H54 (cell line): ENCODE measurements around the gene SEPTIN5.
A peak's percentile ranks its signal among the peaks of the same experiment; 100 is the strongest.
"Not testable (repeated sequence)": the region's sequence is repeated elsewhere in the genome, so short reads cannot be mapped to it uniquely, and the experiment has no call there.

Experiments
- DNase-seq: peaks from one replicate; pipeline ENCODE4 v3.0.0; 2011; ENCODE audit warnings: low spot score, mixed read lengths; ENCODE audit not compliant: insufficient read length
- FAIRE-seq: peaks from 3 replicates; lab custom pipeline; 2011; peaks lifted over from hg19 to GRCh38; lab: Jason Lieb, UNC
- POLR2A ChIP-seq: IDR thresholded peaks from 2 replicates; pipeline ENCODE4 v1.6.1; 2011; ENCODE audit warnings: low read depth, mild to moderate bottlenecking, low read length

SEPTIN5 gene

DNA sequence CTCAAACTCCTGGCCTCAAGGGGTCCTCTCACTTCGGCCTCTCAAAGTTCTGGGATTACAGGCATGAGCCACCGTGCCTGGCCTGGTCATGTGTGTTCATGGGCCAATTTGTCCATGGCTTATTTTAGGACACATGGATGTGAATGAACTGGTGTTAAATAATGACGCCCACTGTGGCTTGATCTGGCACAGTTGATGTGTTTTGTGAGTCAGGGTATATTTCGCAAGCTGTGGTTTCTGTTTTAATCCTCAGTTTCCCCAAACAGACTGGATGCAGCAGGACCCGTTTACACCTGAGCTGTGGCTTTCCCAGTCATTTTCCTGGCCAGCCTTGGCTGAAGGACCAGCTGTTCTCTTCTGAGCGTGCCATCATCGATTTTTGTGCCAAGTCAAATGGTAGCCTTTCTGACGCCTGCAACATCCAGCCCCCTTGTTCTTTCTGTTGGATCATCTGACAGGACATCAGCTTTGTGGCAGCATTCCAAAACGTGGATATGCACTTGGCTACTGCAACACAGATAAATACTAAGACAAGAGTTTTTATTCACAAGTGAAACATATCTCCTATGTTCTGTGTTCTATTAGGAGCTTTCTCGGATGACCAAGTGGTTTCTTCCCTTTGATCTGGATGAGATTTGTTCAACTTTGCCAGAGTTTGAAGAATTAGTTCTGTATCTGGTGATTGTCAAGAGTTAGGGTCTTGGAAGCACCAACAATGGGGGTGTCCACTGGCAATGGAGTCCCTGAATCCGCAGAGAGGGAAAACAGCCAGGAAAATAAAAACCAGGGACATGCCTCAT is 40.0 kb upstream of the SEPTIN5 start:
- TF ChIP-seq POLR2A, result no peak
- DNase-seq, result no peak
- no peak for FAIRE-seq

DNA sequence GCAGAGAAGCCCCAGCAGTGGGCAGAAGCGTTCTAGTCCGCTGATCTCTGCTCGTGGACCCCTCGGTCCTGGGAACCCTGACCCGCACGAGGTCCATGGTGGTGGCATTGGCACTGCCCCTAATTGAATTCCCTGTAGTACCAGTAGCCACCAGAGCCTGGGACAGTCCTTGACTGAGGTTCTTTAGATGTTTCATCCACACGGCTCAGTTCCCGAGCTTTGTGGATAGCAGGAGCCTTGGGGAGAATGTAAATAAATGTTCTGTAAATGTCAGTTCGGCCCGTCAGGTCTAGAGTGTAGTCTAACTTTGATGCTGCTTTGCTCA is 39.4 kb upstream of the SEPTIN5 start:
- DNase-seq (no peak), FAIRE-seq (no peak)
- TF ChIP-seq POLR2A, result no peak

- FAIRE-seq, result no peak
- no peak for DNase-seq
- TF ChIP-seq POLR2A, result no peak
These were observed 38.9 kb upstream of the SEPTIN5 start for GRCh38 chr22:19675428-19675827.

DNA sequence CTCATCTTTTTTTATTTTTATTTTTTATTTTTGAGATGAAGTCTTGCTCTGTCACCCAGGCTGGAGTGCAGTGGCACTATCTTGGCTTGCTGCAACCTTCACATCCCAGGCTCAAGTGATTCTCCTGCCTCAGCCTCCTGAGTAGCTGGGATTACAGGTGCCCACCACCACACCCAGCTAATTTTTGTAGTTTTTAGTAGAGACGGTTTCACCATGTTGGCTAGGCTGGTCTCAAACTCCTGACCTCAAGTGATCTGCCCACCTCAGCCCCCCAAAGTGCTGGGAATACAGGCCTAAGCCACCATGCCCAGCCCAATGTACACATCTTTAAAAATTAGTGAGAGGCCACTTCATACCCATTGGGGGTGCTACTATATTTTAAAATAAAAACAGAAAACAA is 37.9 kb upstream of the SEPTIN5 start:
- DNase-seq, FAIRE-seq: not testable (repeated sequence)

- DNase-seq (no peak), FAIRE-seq (no peak)
These were observed 35.3 kb upstream of the SEPTIN5 start for GRCh38 chr22:19678949-19679521.

GRCh38 chr22:19679522-19680101 is 34.7 kb upstream of the SEPTIN5 start:
- TF ChIP-seq POLR2A, result no peak
- DNase-seq (peak; percentile 14), FAIRE-seq (no peak)

More at GRCh38 chr22:19678949-19679521, 35.3 kb upstream of the SEPTIN5 start:
- no peak for TF ChIP-seq POLR2A

- DNase-seq (no peak), FAIRE-seq (no peak)
- no peak for TF ChIP-seq POLR2A
These were observed 33.9 kb upstream of the SEPTIN5 start for GRCh38 chr22:19680287-19680881.

DNA sequence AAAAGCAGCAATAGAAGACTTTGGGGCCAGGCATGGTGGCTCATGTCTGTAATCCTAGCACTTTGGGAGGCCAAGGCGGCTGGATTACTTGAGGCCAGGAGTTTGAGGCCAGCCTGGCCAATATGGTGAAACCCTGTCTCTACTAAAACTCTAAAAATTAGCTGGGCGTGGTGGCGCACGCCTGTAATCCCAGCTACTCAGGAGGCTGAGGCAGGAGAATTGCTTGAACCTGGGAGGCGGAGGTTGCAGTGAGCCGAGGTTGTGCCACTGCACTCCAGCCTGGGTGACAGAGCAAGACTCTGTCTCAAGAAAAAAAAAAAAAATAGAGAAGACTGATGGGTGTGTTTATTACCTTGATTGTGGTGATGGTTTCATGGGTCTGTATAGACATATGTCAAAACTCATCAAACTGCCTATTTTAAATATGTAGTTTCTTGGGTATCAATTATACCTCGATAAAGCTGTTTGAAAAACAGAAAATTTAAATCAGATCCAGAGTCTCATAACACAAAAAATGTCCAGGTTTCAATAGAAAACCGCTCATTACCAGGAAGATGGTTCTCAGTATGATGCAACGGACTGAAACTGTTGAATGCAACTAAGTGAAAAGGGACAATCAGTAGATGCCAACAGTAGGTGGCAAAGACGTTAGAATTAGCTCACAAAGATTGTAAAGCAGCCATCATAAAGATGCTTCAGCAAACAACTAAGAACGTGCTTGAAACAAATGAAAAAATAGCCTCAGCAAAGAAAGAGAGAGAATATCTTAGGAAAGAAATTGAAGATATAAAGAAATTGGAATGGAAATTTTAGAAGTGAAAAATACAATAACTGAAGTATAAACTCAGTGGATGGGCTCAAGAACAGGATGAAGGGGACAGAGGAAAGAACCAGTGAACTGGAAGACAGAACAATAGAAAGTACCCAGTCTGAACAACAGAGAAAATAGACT is 33.1 kb upstream of the SEPTIN5 start:
- no peak for FAIRE-seq
- DNase-seq, result no peak
- TF ChIP-seq POLR2A, result no peak

- TF ChIP-seq POLR2A, result no peak
- DNase-seq (no peak), FAIRE-seq (no peak)
These were observed 32.4 kb upstream of the SEPTIN5 start for GRCh38 chr22:19681863-19682245.

- no peak for TF ChIP-seq POLR2A
- no peak for FAIRE-seq
- no peak for DNase-seq
These were observed 27.4 kb upstream of the SEPTIN5 start for GRCh38 chr22:19686946-19687345.

- FAIRE-seq (no peak), DNase-seq (no peak)
- no peak for TF ChIP-seq POLR2A
These were observed 26.6 kb upstream of the SEPTIN5 start for GRCh38 chr22:19687561-19688300.

GRCh38 chr22:19688301-19689290 is 25.7 kb upstream of the SEPTIN5 start:
- no peak for TF ChIP-seq POLR2A

GRCh38 chr22:19689408-19689807 is 24.9 kb upstream of the SEPTIN5 start:
- no peak for TF ChIP-seq POLR2A
- DNase-seq (no peak), FAIRE-seq (no peak)

More at GRCh38 chr22:19688301-19689290, 25.7 kb upstream of the SEPTIN5 start:
- no peak for DNase-seq
- FAIRE-seq, result no peak
